Activated CD4-positive, alpha-beta T cell treated with anti-CD3 and anti-CD28 coated beads for 4 hours (primary cell): ENCODE measurements around the gene HES1.
"Not testable (repeated sequence)": the region's sequence is repeated elsewhere in the genome, so short reads cannot be mapped to it uniquely, and the experiment has no call there.

Experiments
- DNase-seq, 2 donors: peaks; one replicate each; pipeline ENCODE4 v3.0.0-alpha.2; 2020

The HES1 gene

DNA sequence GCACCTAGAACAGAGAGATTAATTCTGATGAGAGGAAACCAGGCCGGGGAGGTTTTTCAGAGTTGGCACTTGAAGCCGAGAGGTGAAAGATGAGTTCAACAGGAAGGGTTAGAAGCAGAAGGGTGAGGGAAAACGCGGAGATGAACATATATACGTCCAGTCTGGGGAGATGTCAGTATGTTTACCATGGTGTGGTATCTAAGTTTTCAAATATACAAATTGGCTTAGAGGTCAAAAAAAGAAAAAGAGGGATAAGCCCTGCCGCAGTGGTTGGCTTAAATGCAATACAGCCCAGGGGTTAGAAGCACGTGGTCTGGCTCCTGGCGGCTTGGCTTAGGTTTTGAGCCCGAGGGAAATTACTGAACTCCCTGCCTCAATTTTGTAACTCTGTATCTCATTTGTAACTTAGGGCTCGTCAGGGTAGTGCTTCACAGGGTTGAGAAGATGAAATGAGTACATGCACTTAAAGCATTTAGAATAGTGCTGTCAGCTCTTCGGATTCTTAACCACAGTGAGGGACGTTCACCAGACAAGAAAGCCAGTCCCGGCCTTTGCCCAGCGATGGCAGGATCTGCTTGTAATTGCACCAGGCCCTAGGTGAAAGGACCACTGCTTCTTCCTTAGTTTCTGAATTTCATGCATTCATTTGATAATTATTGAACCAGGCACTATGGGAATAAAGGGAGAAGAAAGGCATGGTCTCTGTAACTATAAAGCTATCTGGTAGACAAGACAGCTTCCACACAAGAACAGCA, 6.4 kb downstream of the HES1 start:
- DNase-seq: no peak

DNA sequence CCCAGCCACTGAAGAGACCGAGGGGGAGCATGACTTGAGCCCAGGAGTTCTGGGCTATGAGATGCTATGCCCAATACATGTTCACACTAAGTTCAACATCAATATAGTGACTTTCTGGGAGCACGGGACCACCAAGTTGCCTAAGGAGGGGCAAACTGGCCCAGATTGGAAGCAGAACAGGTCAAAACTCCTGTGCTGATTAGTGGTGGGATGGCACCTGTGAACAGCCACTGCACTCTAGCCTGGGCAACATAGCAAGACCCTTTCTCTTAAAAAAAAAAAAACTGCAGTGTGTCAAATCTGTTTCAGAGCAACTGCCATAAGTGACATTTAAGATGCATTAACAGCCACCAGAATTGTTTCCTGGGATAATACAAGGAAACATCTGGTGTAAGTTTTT, 9.8 kb downstream of the HES1 start:
- DNase-seq: no peak

GRCh38 chr3:194147679-194148078, 11.7 kb downstream of the HES1 start:
- no peak for DNase-seq

GRCh38 chr3:194148383-194148782, 12.4 kb downstream of the HES1 start:
- DNase-seq: no peak

DNA sequence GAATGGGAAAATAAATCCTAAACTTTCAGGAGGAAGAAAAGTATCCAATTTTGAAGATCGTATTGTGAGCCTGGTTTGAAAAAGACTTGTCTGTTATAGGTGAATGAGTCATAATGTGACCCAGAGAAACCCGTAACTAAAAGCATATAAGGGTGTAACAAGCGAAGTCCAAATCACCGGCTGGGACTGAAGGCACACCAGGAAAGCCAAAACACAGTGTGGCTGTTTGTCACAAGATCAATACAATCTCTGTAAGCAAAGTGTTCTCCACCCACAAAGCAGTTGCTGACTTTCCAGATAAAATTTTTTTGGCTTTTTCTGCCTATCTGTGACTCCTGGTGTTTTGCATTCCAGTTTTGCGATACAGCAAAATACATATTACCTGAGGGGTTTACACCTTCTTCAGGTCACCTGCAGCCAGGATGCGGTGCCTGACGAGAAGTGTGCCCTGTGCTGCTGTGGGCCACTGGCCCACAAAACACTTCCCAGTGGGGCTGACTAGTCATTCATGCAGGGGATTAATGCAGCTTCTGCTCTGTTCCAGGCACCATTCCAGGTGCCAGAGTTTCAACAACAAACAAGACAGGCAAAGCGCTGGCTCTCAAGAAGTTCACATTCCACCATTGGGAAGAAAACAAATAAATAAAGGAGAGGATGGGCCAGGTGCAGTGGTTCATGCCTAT, 14.4 kb downstream of the HES1 start:
- DNase-seq: no peak

DNA sequence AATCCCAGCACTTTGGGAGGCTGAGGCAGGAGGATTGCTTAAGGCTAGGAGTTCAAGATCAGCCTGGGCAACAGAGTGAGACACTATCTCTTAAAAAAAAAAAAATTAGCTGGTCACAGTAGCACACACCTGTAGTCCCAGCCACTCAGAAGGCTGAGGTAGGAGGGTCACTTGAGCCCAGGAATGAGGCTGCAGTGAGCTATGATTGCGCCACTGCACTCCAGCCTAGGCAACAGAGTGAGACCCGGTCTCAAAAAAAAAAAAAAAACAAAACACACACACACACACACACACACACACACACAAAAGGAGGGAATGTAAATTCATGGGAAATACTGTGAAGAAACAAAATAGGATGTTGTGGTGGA, 15.0 kb downstream of the HES1 start:
- DNase-seq: not testable (repeated sequence)

DNA sequence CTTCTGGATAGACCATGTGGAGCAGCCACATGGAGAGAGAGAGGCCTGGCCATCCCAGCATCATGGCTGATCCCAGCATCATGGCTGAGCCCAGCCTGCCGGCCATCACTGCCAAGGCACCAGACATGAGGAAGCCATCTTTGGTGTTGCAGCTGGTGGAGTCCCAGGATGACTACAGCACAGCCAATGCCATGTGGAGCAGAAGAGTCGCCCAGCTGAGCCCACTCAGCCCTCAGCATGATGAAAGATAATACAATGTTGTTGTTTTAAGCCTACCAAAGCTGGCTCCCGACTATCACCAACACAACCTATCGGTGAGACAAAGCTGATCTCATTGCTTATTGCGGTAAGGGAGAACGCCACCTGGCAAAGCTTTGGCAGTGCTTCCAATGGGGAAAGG, 18.4 kb downstream of the HES1 start:
- DNase-seq: no peak

DNA sequence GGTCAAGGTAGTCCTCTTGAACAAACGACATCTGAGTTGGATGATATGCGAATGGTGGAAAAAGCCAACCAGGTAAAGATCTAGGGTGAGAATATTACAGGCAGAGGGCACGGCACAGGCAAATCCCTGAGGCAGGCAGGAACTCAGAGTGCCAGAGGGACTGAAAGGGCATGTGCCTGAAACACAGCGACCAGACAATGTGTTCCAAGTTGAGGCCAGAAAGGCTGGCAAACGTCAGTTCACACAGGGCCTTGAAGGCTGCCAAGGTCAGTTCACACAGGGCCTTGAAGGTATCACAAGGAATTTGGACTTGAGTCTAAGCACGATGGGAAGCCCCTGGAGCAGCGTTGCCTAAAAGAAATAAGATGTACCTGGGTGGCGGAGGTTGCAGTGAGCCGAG, 20.1 kb downstream of the HES1 start:
- no peak for DNase-seq

DNA sequence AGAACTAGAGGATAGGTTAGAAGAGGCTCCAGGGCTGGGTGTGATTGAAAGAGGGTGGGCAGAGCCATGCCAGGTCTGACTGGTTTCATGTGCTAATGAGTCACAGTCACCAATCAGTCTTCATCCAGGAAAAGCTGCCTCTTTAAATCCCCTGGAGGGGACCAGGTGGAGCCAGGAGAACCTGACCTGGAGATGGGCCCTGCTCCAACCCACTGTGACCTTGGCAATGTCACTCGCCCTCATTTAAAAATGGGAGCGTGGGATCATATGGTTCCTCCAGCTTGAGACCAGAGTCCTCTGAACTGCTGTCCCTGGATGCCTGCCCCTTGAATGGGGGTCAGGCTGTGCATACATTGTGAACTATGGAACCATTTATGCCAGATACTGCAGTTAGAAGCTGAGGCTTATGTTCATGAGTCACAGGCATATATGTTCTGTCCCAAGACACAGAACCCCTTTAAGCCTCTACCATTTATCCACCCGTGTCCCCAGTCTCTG, 23.0 kb downstream of the HES1 start:
- DNase-seq: no peak

- DNase-seq: no peak
Observed at GRCh38 chr3:194160158-194160557, 24.2 kb downstream of the HES1 start.

- no peak for DNase-seq
Observed at GRCh38 chr3:194161131-194162045, 25.4 kb downstream of the HES1 start.

GRCh38 chr3:194162070-194162678, 26.2 kb downstream of the HES1 start:
- DNase-seq: no peak

DNA sequence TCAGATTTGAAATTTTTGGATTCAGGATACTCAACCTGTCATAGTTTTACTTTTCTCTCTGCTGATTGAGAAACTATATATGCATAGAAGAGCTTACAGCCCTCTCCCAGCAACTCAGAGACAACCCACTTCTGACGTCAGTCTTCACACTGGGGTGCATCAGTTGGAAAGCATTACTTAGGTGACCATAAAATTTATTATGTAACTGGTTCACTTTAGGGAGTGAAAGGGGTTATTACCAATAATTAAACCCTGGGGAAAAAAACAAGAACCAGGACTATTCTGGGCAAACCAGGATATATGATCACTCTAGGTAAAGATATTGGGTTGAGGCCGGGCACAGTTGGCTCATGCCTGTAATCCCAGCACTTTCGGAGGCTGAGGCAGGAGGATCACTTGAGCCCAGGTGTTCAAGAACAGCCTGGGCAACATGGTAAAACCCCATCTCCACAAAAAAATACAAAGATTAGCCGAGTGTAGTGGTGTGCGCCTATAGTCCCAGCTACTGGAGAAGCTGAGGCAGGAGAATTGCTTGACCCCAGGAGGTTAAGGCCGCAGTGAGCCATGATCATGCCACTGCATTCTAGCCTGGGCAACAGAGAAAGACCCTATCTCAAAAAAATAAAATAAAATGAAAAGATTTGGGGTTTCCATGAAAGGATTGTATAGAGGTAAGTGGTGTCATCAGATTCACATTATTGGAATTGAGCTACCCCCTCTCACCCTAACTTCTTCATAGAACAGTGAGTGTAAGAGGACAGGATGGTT, 27.1 kb downstream of the HES1 start:
- DNase-seq: no peak

DNA sequence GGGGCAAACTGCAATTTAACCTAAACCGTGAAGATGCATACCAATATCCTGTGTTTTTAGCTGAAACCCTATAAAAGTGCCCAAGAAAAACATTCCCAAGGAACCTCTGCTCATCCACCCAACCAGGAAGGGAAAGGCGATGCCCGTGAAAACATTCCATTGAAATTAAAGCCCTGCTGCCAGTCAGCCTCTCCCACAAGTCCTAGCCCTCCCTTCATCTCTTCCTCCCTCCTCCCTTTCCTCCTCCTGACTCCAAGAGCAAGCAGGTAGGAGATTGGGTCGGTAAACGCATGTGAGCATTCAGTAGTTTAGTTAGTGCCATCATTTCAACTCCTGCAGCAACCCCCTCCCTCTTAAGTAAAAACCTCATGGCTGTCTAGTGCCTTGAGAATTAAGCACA, 27.7 kb downstream of the HES1 start:
- no peak for DNase-seq

DNA sequence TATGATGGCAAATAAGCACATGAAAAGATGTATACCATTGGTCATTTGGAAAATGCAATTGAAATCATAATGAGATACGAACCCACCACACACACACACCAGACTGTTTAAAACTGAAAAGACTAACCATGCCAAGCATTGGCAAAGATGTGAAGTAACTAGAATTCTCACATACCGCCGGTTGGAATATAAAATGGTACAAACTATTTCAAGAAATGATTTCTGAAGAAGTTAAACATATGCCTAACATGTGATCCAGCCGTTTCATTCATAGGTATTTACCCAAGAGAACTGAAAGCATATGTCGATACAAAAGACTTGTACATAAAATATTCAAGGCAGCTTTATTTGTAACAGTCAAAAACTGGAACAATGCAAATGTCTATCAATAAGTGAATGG, 28.9 kb downstream of the HES1 start:
- no peak for DNase-seq

GRCh38 chr3:194165271-194166018, 29.5 kb downstream of the HES1 start:
- no peak for DNase-seq

DNA sequence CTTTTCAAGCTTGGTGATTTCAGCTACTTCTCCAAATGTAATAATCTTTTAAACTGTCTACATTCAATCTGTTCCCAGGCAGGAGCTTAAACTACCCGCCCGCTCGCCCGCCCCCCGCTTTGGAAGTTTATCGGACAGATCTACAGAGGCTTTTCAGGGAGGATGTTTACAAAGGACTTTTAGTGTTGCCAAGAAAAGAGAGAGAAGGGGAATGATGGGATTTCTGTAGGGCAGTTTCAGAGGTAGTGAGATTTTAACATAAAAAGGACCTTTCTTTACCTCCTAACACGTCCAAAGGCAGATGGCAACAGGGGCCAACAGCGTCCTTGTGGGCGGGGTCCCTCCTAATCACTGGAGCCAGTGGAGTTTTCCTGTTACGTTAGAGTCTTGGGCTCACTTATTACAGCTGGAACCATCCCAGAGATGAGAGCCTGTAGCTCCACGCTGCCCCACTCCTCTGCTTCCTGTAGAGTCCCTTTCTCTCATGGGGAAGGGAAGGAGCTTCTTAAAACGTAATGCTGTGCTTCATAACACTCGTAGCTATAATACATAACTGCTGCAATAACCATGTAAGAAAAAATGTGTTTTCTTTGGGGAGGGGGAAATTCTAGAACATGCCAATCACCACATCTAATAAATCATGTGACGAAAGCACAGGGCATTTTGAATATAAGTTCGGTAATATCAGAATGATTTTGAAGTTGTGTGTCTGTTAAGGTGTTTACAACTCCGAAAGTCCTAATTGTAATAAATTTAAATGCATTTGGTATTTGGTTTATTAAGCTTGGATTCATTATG, 30.9 kb downstream of the HES1 start:
- DNase-seq: no peak

DNA sequence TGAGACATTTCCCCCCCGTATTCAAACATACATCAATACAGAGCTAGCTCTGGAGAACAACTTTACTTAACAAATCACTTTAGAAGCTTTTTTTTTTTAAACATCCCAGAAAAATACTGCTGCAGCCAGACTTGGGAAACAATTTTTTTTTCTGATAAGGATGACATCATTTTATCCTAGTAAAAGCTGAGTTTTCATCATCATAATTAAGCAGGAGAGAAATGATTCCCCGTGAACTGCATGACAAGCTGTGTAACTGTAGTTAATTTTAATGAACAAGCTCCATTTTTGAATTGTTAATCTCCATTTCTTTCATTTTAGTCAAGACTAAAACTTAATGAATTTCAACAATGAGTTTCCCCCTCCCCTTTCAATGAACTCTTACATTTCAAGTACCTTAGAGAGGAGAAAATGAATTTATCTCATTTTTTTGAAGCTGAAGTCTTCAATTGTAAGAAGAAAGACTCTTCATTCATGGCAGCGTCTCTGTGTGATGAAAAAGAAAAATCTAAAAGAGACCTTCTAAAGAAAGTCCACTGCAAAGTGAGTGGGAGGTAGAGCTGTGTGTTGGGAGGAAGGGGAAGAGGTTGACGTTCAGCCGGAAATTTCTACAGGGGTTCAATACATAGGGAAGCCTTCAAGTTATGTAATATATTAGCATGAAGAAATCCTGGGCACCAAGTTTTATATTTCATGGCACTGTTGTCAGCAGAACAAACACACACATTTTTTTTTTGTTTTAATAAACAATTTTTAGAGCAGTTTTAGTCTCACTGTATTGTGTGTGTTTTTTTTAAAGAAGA, 31.7 kb downstream of the HES1 start:
- DNase-seq: no peak

GRCh38 chr3:194168994-194169393, 33.0 kb downstream of the HES1 start:
- no peak for DNase-seq

GRCh38 chr3:194169595-194169994, 33.6 kb downstream of the HES1 start:
- DNase-seq: no peak
